Spleen (tissue), 11 donors: ENCODE data around the gene PTH1R. TPM values are rescaled to one million over a fixed set of nuclear protein-coding genes. Genes with fewer than 3 reads are reported as not detected.

Experiments used
- DNase-seq: peaks from one replicate; pipeline ENCODE4 v3.0.0-alpha.2; 2020
- H3K27ac ChIP-seq, 8 donors: fragments of 200-600 bp; sonication (generic) in 7 of 8; 1 replicate in 4 of 8; 2 replicates in 4 of 8; pipeline versions ENCODE4 v1.5.0 to v1.8.0; 2016 to 2021; ENCODE audit warnings: inconsistent platforms in 4 of 8, mild to moderate bottlenecking in 4 of 8, moderate library complexity in 1 of 8
- H3K27me3 ChIP-seq, 7 donors: fragments of 200-600 bp; sonication (generic) in 6 of 7; replicated peaks in 1 of 7; 1 replicate in 4 of 7; 2 replicates in 3 of 7; pipeline versions ENCODE4 v1.5.0 to v1.8.0; 2016 to 2021; ENCODE audit warnings: inconsistent platforms in 3 of 7, mild to moderate bottlenecking in 1 of 7
- H3K36me3 ChIP-seq, 6 donors: fragments of 200-600 bp; sonication (generic) in 5 of 6; 1 replicate in 4 of 6; 2 replicates in 2 of 6; pipeline versions ENCODE4 v1.5.0 to v1.8.0; 2016 to 2021; ENCODE audit warnings: inconsistent platforms in 2 of 6
- H3K4me1 ChIP-seq, 6 donors: fragments of 200-600 bp; sonication (generic) in 5 of 6; 1 replicate in 3 of 6; 2 replicates in 3 of 6; pipeline versions ENCODE4 v1.5.0 to v1.8.0; 2016 to 2021; ENCODE audit warnings: inconsistent platforms in 3 of 6
- H3K4me3 ChIP-seq, 8 donors: fragments of 200-600 bp; sonication (generic) in 7 of 8; 1 replicate in 4 of 8; 2 replicates in 4 of 8; pipeline versions ENCODE4 v1.5.0 to v1.8.0; 2016 to 2021; ENCODE audit warnings: inconsistent platforms in 4 of 8, mild to moderate bottlenecking in 4 of 8, moderate library complexity in 2 of 8
- H3K9me3 ChIP-seq, 8 donors: fragments of 200-600 bp; sonication (generic) in 7 of 8; 1 replicate in 4 of 8; 2 replicates in 4 of 8; pipeline versions ENCODE4 v1.5.0 to v1.8.0; 2016 to 2021; ENCODE audit warnings: inconsistent platforms in 4 of 8
- POLR2A ChIP-seq, 3 donors: fragments of 450-650 bp; IDR thresholded peaks; one replicate each; pipeline ENCODE4 v1.5.1; 2017; ENCODE audit warnings: antibody characterized with exemption in 3 of 3, mild to moderate bottlenecking in 1 of 3
- POLR2AphosphoS5 ChIP-seq, 3 donors: sonication (generic); formaldehyde crosslinking; IDR thresholded peaks; one replicate each; pipeline ENCODE4 v1.5.1; 2017; ENCODE audit warnings: antibody characterized with exemption in 3 of 3
- WGBS, 5 donors: extraction: QIAGEN DNeasy Blood & Tissue Kit in 3 of 5; methylation state at CpG; one replicate each; pipeline versions ENCODE4 v1.1.5 to v1.1.7; 2013 to 2018; 5-methylcytosine and 5-hydroxymethylcytosine counted together
- intact Hi-C: fragments of 100-400 bp; cut with DNase I; formaldehyde crosslinking; loops from one replicate; pipeline ENCODE4 v1.15.0; 2023; ENCODE audit warnings: low total_unique reads
- polyA plus RNA-seq, 3 donors: library from polyadenylated mRNA; stranded (reverse); fragments of 200-250 nt; gene quantifications; one replicate each; pipeline ENCODE4 v1.2.1, GENCODE V29; 2013
- total RNA-seq, 7 donors: library from RNA; depleted of rRNA in 3 of 7; stranded (reverse); fragments of >200 nt in 3 of 7; fragmentation: NEBNext Ultra II Directional in 4 of 7; extraction: Animal tissue kit (Norgen Biotek cat#: 25700) in 4 of 7; gene quantifications; one replicate each; pipeline versions ENCODE4 v1.1.0 to v1.2.1, GENCODE V29; 2016 to 2021
- TF ChIP-seq, protein P1 (sequence below), 11 experiments: fragments of 200-600 bp in 7 of 11; fragments of 450-650 bp in 4 of 11; sonication (generic) in 4 of 11; IDR thresholded peaks in 8 of 11; conservative IDR thresholded peaks in 3 of 11; 1 replicate in 7 of 11; 2 replicates in 4 of 11; pipeline versions ENCODE4 v1.4.0 to v1.8.0; 2016 to 2021; ENCODE audit warnings: antibody characterized with exemption in 11 of 11, inconsistent platforms in 4 of 11, mild to moderate bottlenecking in 1 of 11
- donor health status: healthy with polysubstance abuse.
- donor health status: DM: no; HTN: no; CAD: no; lungs with moderate emphysema.
- donor health status: DM: no; HTN: no; CAD: no.
- donor health status: Bipolar disorder and iron deficiency.
- donor health status: healthy.
- donor health status: DM: no; HTN: no; CAD: no.
- donor health status: DM: yes; HTN: yes; CAD: no.

Gene PTH1R
- total and polyA plus RNA-seq, 10 donors, result 5.1 to 190 (median 34.1) TPM

DNA sequence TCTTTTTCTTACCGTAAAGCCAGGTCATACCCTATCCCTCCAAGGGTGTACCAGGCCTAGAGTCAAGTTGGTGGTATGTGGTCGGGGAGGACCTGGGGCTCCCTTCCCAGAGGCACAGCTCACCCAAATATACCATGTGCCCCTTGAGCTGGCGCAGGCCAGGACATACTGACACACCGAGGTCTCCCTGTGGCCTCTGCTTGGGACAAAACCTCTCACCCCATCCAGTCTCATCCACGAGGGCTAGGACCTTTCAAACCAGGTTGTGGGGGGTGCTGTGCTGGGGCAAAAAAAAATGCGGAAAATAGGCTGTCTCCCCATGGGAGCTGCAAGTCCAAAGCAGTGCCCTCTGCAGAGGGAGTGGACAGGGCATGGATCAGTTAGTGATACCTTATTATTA lies 22.8 kb downstream of the PTH1R start:
- peak; percentile 35 for DNase-seq
- no peak for TF ChIP-seq POLR2A (IDR thresholded peaks at IDR 0.05)
- TF ChIP-seq, protein P1, sequence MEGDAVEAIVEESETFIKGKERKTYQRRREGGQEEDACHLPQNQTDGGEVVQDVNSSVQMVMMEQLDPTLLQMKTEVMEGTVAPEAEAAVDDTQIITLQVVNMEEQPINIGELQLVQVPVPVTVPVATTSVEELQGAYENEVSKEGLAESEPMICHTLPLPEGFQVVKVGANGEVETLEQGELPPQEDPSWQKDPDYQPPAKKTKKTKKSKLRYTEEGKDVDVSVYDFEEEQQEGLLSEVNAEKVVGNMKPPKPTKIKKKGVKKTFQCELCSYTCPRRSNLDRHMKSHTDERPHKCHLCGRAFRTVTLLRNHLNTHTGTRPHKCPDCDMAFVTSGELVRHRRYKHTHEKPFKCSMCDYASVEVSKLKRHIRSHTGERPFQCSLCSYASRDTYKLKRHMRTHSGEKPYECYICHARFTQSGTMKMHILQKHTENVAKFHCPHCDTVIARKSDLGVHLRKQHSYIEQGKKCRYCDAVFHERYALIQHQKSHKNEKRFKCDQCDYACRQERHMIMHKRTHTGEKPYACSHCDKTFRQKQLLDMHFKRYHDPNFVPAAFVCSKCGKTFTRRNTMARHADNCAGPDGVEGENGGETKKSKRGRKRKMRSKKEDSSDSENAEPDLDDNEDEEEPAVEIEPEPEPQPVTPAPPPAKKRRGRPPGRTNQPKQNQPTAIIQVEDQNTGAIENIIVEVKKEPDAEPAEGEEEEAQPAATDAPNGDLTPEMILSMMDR (IDR thresholded peaks at IDR 0.05 in 8 of 11, conservative IDR thresholded peaks at IDR 0.05 in 3 of 11), result no peak
- TF ChIP-seq POLR2AphosphoS5 (IDR thresholded peaks at IDR 0.05), result no peak
- Histone ChIP-seq H3K27ac (no peak overlapping the region), H3K27me3 (peaks cover 0 to 26% (median 14%) of the 10 kb centered on the region in 7 donors), H3K36me3 (no peaks in the 10 kb centered on the region), H3K4me1 (peaks cover 0 to 32% (median 14%) of the 10 kb centered on the region in 6 donors), H3K9me3 (no peaks in the 10 kb centered on the region), H3K4me3 (no peak overlapping the region)
- WGBS, 5 donors, result 90 to 97% (median 93%) methylated on average over 6 of the region's 6 CpGs
- intact Hi-C loops, result no loop called here

DNA sequence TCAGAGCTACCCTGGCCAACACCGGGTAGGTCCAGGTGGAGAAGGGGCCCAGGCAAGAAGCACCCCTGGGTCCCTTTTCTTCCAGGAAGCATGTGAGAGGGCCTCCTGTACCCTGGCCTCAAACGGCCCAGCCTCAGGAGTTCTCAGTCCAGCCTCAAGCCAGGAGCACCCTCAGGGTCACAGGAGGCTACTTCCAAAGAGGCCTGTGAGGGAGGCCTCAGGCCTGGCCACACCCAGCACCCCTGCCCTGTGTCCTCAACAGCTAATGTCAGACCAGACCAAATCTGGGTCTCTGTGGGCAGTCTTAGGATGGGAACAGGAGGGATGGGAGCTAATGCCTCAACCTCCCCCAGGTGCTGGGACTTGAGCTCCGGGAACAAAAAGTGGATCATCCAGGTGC lies 23.5 kb downstream of the PTH1R start:
- DNase-seq, result peak; percentile 51
- no peak overlapping the region for H3K27ac ChIP-seq
- no peaks in the 10 kb centered on the region for H3K9me3 ChIP-seq
- H3K4me1 ChIP-seq, result peaks cover 0 to 30% (median 14%) of the 10 kb centered on the region in 6 donors
- no peaks in the 10 kb centered on the region for H3K36me3 ChIP-seq
- intact Hi-C loops, result no loop called here
- peaks cover 0 to 23% (median 14%) of the 10 kb centered on the region in 7 donors for H3K27me3 ChIP-seq
- no peak overlapping the region for H3K4me3 ChIP-seq
- WGBS, 5 donors, result 76 to 100% (median 91%) methylated on average over 1 to 3 of the region's 3 CpGs
- TF ChIP-seq, protein P1 (IDR thresholded peaks at IDR 0.05 in 8 of 11, conservative IDR thresholded peaks at IDR 0.05 in 3 of 11), result no peak
- TF ChIP-seq POLR2AphosphoS5 (IDR thresholded peaks at IDR 0.05), result no peak
- no peak for TF ChIP-seq POLR2A (IDR thresholded peaks at IDR 0.05)

DNA sequence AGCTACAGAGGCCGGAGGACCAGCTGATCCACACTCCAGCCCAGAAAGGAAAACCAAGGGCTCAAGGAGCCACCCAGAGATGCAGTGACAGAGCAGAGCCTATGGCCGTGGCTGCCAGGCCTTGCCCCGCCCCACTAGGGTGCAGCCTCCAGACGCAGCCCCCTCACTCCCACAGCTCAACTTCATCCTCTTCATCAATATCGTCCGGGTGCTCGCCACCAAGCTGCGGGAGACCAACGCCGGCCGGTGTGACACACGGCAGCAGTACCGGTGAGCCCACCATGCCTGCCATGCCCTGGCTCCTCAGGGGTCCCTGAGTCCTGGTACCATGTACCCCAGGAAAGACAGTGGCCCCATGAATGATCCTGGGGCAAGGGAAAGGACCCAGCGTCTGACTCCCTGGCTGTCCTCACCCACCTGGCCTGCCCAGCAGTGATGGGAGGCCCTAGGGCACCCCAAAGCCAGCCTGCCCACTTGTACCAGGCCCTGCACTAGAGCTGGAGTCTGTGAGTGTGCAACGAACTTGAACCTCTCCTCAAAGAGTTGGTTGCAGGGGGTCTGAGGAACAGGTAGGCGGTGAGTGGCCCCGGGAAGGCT lies 24.2 kb downstream of the PTH1R start:
- DNase-seq, result peak; percentile 60
- 86 to 94% (median 92%) methylated on average over 5 to 17 of the region's 17 CpGs for WGBS, 5 donors
- Histone ChIP-seq H3K4me3 (no peak overlapping the region), H3K9me3 (no peaks in the 10 kb centered on the region), H3K4me1 (peaks cover 0 to 30% (median 14%) of the 10 kb centered on the region in 6 donors), H3K36me3 (no peaks in the 10 kb centered on the region), H3K27me3 (peaks cover 0 to 23% (median 14%) of the 10 kb centered on the region in 7 donors), H3K27ac (no peak overlapping the region)
- TF ChIP-seq, protein P1 (IDR thresholded peaks at IDR 0.05 in 8 of 11, conservative IDR thresholded peaks at IDR 0.05 in 3 of 11), result no peak
- TF ChIP-seq POLR2A (IDR thresholded peaks at IDR 0.05) (no peak), POLR2AphosphoS5 (IDR thresholded peaks at IDR 0.05) (peak in 1 of 3 donors; percentile 54)
- intact Hi-C loops, result no loop called here

DNA sequence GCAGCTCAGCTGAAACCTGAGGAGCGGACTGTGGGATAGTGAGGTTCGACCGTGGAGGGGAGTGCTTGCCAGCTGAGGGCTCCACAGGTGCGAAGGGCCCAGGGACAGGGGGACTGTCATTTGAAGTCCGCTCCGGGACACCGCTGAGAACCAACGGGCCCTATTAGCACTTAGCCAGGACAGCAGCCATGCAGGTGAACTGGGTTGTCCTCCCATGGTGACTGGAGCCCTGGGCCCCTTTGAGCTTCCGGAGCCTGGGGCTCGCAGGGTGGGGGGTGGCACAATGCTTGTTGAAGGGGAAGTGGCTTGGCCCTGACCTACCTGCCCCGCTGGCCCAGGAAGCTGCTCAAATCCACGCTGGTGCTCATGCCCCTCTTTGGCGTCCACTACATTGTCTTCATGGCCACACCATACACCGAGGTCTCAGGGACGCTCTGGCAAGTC lies 24.7 kb downstream of the PTH1R start:
- 84 to 95% (median 88%) methylated on average over 12 to 15 of the region's 15 CpGs for WGBS, 5 donors
- peak; percentile 61 for DNase-seq
- intact Hi-C loops, result no loop called here
- Histone ChIP-seq H3K9me3 (no peaks in the 10 kb centered on the region), H3K4me1 (peaks cover 0 to 30% (median 14%) of the 10 kb centered on the region in 6 donors), H3K4me3 (no peak overlapping the region), H3K36me3 (no peaks in the 10 kb centered on the region), H3K27ac (no peak overlapping the region), H3K27me3 (peaks cover 0 to 23% (median 14%) of the 10 kb centered on the region in 7 donors)
- TF ChIP-seq, protein P1 (IDR thresholded peaks at IDR 0.05 in 8 of 11, conservative IDR thresholded peaks at IDR 0.05 in 3 of 11), result no peak
- TF ChIP-seq POLR2AphosphoS5 (IDR thresholded peaks at IDR 0.05), result no peak
- no peak for TF ChIP-seq POLR2A (IDR thresholded peaks at IDR 0.05)
